ENCODE results near the gene POFUT2. TPM values are rescaled to one million over a fixed set of nuclear protein-coding genes. Genes with fewer than 3 reads are reported as not detected.

Gene POFUT2
- total RNA-seq, 1 donor from 2014 or later: 22.5 TPM

DNA sequence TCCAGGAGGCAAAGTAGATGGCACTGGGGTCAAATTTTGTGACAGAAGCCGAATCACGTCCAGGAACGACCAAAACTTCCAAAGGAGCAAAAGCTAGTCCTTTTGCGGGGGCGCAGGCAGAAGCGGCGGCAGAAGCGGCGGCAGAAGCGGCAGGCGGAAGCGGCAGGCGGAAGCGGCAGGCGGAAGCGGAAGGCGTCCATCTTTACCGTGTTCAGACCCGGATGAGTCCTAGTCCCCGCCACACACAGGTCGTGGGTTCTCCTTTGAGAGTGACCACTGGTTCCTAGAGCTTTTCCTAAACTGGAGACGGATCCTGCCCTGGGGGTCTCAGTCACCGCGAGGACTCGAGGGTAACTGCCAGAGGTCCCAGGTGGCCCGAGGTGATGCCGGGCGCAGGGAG is 53.6 kb downstream of the POFUT2 start:
- H3K4me3 ChIP-seq (ENCODE audit: low read depth, low read length): peak overlapping the region; percentile 25
- H3K27me3 ChIP-seq (ENCODE audit: control insufficient read depth, insufficient read depth, low read length): peaks cover 8% of the 10 kb centered on the region
- no peaks in the 10 kb centered on the region for H3K36me3 ChIP-seq (ENCODE audit: control insufficient read depth, insufficient read depth, low read length)
- TF ChIP-seq, protein P1, sequence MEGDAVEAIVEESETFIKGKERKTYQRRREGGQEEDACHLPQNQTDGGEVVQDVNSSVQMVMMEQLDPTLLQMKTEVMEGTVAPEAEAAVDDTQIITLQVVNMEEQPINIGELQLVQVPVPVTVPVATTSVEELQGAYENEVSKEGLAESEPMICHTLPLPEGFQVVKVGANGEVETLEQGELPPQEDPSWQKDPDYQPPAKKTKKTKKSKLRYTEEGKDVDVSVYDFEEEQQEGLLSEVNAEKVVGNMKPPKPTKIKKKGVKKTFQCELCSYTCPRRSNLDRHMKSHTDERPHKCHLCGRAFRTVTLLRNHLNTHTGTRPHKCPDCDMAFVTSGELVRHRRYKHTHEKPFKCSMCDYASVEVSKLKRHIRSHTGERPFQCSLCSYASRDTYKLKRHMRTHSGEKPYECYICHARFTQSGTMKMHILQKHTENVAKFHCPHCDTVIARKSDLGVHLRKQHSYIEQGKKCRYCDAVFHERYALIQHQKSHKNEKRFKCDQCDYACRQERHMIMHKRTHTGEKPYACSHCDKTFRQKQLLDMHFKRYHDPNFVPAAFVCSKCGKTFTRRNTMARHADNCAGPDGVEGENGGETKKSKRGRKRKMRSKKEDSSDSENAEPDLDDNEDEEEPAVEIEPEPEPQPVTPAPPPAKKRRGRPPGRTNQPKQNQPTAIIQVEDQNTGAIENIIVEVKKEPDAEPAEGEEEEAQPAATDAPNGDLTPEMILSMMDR (IDR thresholded peaks at IDR 0.05; ENCODE audit: insufficient read depth, low read length, poor library complexity, severe bottlenecking): no peak
- no peak for DNase-seq (ENCODE audit: low read depth)

DNA sequence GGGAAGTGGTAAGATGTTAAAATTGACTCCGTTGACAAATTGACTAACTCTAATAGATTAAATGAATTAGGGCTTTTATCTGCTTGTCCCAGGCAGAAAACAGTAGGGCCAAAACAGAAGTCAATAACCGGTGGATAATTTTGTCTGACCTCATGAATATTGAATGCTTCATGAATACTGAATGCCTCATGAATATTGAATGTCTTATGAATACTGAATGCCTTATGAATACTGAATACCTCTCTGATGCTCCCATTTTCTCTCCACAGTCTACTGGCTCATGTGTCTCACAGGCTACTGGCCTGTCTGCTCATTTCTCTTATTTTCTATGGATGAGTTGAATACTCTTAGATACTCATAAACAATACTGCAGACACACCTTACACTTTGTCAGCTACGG is 56.0 kb downstream of the POFUT2 start:
- H3K27me3 ChIP-seq (ENCODE audit: control insufficient read depth, insufficient read depth, low read length): peaks cover 8% of the 10 kb centered on the region

GRCh38 chr21:45228656-45229240 is 58.9 kb downstream of the POFUT2 start:
- TF ChIP-seq, protein P1 (IDR thresholded peaks at IDR 0.05; ENCODE audit: insufficient read depth, low read length, poor library complexity, severe bottlenecking): no peak
- no peak overlapping the region for H3K4me3 ChIP-seq (ENCODE audit: low read depth, low read length)
- no peaks in the 10 kb centered on the region for H3K36me3 ChIP-seq (ENCODE audit: control insufficient read depth, insufficient read depth, low read length)
- no peak for DNase-seq (ENCODE audit: low read depth)
- peaks cover 3% of the 10 kb centered on the region for H3K27me3 ChIP-seq (ENCODE audit: control insufficient read depth, insufficient read depth, low read length)

More for the DNA sequence above, 56.0 kb downstream of the POFUT2 start:
- TF ChIP-seq, protein P1 (IDR thresholded peaks at IDR 0.05; ENCODE audit: insufficient read depth, low read length, poor library complexity, severe bottlenecking): no peak
- Histone ChIP-seq H3K36me3 (ENCODE audit: control insufficient read depth, insufficient read depth, low read length) (no peaks in the 10 kb centered on the region), H3K4me3 (ENCODE audit: low read depth, low read length) (no peak overlapping the region)
- DNase-seq (ENCODE audit: low read depth): no peak

GRCh38 chr21:45228171-45228641 is 59.5 kb downstream of the POFUT2 start:
- no peak overlapping the region for H3K4me3 ChIP-seq (ENCODE audit: low read depth, low read length)
- H3K27me3 ChIP-seq (ENCODE audit: control insufficient read depth, insufficient read depth, low read length): peaks cover 3% of the 10 kb centered on the region
- DNase-seq (ENCODE audit: low read depth): peak; percentile 89
- H3K36me3 ChIP-seq (ENCODE audit: control insufficient read depth, insufficient read depth, low read length): no peaks in the 10 kb centered on the region
- TF ChIP-seq, protein P1 (IDR thresholded peaks at IDR 0.05; ENCODE audit: insufficient read depth, low read length, poor library complexity, severe bottlenecking): no peak

GRCh38 chr21:45227735-45228134 is 60.0 kb downstream of the POFUT2 start:
- DNase-seq (ENCODE audit: low read depth): no peak
- peaks cover 3% of the 10 kb centered on the region for H3K27me3 ChIP-seq (ENCODE audit: control insufficient read depth, insufficient read depth, low read length)
- no peaks in the 10 kb centered on the region for H3K36me3 ChIP-seq (ENCODE audit: control insufficient read depth, insufficient read depth, low read length)
- H3K4me3 ChIP-seq (ENCODE audit: low read depth, low read length): no peak overlapping the region
- TF ChIP-seq, protein P1 (IDR thresholded peaks at IDR 0.05; ENCODE audit: insufficient read depth, low read length, poor library complexity, severe bottlenecking): no peak

All from kidney epithelial cell (primary cell).